NB4 (cell line): ENCODE data around the gene ASB10.
A peak's percentile ranks its signal among the peaks of the same experiment; 100 is the strongest.

Experiments
- POLR2A ChIP-seq: IDR thresholded peaks from 2 replicates; pipeline ENCODE4 v1.6.1; 2011; ENCODE audit warnings: mild to moderate bottlenecking; ENCODE audit not compliant: insufficient read length; ENCODE audit errors: extremely low read depth
- TF ChIP-seq, protein P1 (sequence below): IDR thresholded peaks from one replicate; pipeline ENCODE4 v1.5.1; 2012; ENCODE audit warnings: low read depth, low read length

DNA sequence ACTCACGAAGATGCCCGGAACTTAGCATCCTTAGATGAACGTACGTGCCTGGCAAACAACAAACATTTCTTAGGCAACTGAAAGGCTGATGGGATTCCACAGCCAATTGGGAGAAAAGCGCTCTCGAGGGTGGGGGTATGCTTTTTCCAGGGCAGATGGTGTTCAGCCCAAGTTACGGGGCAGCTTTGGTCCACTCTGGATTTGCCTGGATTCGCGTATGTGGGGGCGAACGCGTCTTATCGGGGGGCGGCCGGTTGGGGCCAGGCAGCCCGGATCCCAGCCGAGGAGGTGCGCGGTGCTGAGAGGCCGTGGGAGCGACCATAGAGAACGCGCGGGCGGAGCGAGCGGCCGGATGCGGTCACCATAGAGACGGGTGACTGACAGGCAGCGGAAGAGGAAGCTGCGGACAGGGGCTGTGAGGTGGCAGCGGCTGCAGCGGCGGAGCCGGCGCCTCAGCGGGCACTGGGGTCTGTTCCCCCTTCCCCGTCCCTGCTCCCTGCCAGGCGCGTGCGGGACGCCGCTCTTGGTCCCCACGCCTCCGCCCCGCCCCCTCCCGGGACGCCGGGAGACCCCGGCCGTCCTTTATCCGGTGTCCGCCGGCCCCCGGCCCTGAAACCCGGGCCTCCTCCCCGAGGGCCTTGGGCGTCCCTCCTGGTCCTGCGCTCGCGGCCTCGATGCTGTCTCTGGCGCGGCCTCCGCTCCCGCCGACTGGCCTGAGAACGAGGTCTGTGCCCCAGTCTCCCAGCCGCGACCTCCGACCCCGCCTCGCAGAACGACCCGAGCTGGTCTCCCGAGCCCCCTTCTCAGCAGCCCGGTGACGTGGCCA is 45.3 kb upstream of the ASB10 start, which contains the start of gene CHPF2:
- TF ChIP-seq, protein P1, sequence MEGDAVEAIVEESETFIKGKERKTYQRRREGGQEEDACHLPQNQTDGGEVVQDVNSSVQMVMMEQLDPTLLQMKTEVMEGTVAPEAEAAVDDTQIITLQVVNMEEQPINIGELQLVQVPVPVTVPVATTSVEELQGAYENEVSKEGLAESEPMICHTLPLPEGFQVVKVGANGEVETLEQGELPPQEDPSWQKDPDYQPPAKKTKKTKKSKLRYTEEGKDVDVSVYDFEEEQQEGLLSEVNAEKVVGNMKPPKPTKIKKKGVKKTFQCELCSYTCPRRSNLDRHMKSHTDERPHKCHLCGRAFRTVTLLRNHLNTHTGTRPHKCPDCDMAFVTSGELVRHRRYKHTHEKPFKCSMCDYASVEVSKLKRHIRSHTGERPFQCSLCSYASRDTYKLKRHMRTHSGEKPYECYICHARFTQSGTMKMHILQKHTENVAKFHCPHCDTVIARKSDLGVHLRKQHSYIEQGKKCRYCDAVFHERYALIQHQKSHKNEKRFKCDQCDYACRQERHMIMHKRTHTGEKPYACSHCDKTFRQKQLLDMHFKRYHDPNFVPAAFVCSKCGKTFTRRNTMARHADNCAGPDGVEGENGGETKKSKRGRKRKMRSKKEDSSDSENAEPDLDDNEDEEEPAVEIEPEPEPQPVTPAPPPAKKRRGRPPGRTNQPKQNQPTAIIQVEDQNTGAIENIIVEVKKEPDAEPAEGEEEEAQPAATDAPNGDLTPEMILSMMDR = no peak
- TF ChIP-seq POLR2A = peak; percentile 87
